Effector CD8-positive, alpha-beta T cell (primary cell): ENCODE data around the gene GALNT17.

Experiments
- DNase-seq: peaks from one replicate; lab custom pipeline; 2025; lab: John Stamatoyannopoulos, UW

The GALNT17 gene

GRCh38 chr7:71402684-71403083, 270.7 kb downstream of the GALNT17 start:
- DNase-seq, result no peak

- no peak for DNase-seq
Measured at GRCh38 chr7:71403202-71403946, 271.4 kb downstream of the GALNT17 start.

- no peak for DNase-seq
Measured at GRCh38 chr7:71404726-71405345, 272.9 kb downstream of the GALNT17 start.

GRCh38 chr7:71408271-71408670, 276.3 kb downstream of the GALNT17 start:
- DNase-seq, result no peak

- no peak for DNase-seq
Measured at GRCh38 chr7:71409550-71410157, 277.7 kb downstream of the GALNT17 start.

GRCh38 chr7:71411475-71411874, 279.5 kb downstream of the GALNT17 start:
- no peak for DNase-seq

GRCh38 chr7:71414490-71414889, 282.5 kb downstream of the GALNT17 start:
- DNase-seq, result no peak

- DNase-seq, result no peak
Measured at GRCh38 chr7:71419546-71420337, 287.8 kb downstream of the GALNT17 start.

GRCh38 chr7:71422104-71422503, 290.2 kb downstream of the GALNT17 start:
- DNase-seq, result no peak

- no peak for DNase-seq
Measured at GRCh38 chr7:71424166-71425035, 292.5 kb downstream of the GALNT17 start.

GRCh38 chr7:71429083-71429482, 297.1 kb downstream of the GALNT17 start:
- DNase-seq, result no peak

GRCh38 chr7:71430246-71430645, 298.3 kb downstream of the GALNT17 start:
- no peak for DNase-seq

GRCh38 chr7:71439321-71439720, 307.4 kb downstream of the GALNT17 start:
- DNase-seq, result no peak

GRCh38 chr7:71442492-71443190, 310.7 kb downstream of the GALNT17 start:
- no peak for DNase-seq

- no peak for DNase-seq
Measured at GRCh38 chr7:71443191-71443530, 311.2 kb downstream of the GALNT17 start.

GRCh38 chr7:71444130-71444529, 312.2 kb downstream of the GALNT17 start:
- no peak for DNase-seq

- no peak for DNase-seq
Measured at GRCh38 chr7:71453630-71454029, 321.7 kb downstream of the GALNT17 start.

GRCh38 chr7:71454981-71455380, 323.0 kb downstream of the GALNT17 start:
- no peak for DNase-seq

- no peak for DNase-seq
Measured at GRCh38 chr7:71457021-71457420, 325.1 kb downstream of the GALNT17 start.

GRCh38 chr7:71457846-71458590, 326.1 kb downstream of the GALNT17 start:
- DNase-seq, result no peak
